ENCODE measurements around the gene ARHGEF10L. TPM values are rescaled to one million over a fixed set of nuclear protein-coding genes. Genes with fewer than 3 reads are reported as not detected.

ARHGEF10L gene
- polyA plus RNA-seq, 2 donors = 39.1 to 64.4 TPM

GRCh38 chr1:17633654-17634053 lies 94.2 kb downstream of the ARHGEF10L start:
- H3K9me3 ChIP-seq (ENCODE audit: control insufficient read depth in 2 of 2, insufficient read depth in 1 of 2, low read depth in 1 of 2, low read length in 1 of 2) = no peaks in the 10 kb centered on the region
- H3K27me3 ChIP-seq (ENCODE audit: control insufficient read depth in 1 of 2, insufficient read depth in 2 of 2, low read length in 2 of 2) = no peaks in the 10 kb centered on the region
- 67 to 72% methylated on average over 8 of the region's 8 CpGs for WGBS, 2 donors
- no peak overlapping the region for H3K27ac ChIP-seq (ENCODE audit: low read depth in 2 of 2, low read length in 1 of 2)
- H3K4me1 ChIP-seq (ENCODE audit: control insufficient read depth in 2 of 2, insufficient read depth in 2 of 2, low read length in 1 of 2) = peaks cover 0 to 5% of the 10 kb centered on the region in 2 donors
- H3K4me3 ChIP-seq (ENCODE audit: low read depth in 1 of 2, low read length in 2 of 2) = no peak overlapping the region
- H3K36me3 ChIP-seq (ENCODE audit: control insufficient read depth in 2 of 2, insufficient read depth in 2 of 2, low read length in 1 of 2) = peaks cover 6 to 64% of the 10 kb centered on the region in 2 donors

- Histone ChIP-seq H3K4me1 (ENCODE audit: control insufficient read depth in 2 of 2, insufficient read depth in 2 of 2, low read length in 1 of 2) (no peaks in the 10 kb centered on the region), H3K27ac (ENCODE audit: low read depth in 2 of 2, low read length in 1 of 2) (no peak overlapping the region), H3K27me3 (ENCODE audit: control insufficient read depth in 1 of 2, insufficient read depth in 2 of 2, low read length in 2 of 2) (no peaks in the 10 kb centered on the region), H3K9me3 (ENCODE audit: control insufficient read depth in 2 of 2, insufficient read depth in 1 of 2, low read depth in 1 of 2, low read length in 1 of 2) (no peaks in the 10 kb centered on the region), H3K4me3 (ENCODE audit: low read depth in 1 of 2, low read length in 2 of 2) (no peak overlapping the region), H3K36me3 (ENCODE audit: control insufficient read depth in 2 of 2, insufficient read depth in 2 of 2, low read length in 1 of 2) (peaks cover 6 to 69% of the 10 kb centered on the region in 2 donors)
- WGBS, 2 donors = 77 to 86% methylated on average over 5 of the region's 5 CpGs
Measured at GRCh38 chr1:17635276-17635675, 95.8 kb downstream of the ARHGEF10L start.

- H3K36me3 ChIP-seq (ENCODE audit: control insufficient read depth in 2 of 2, insufficient read depth in 2 of 2, low read length in 1 of 2) = peaks cover 6 to 66% of the 10 kb centered on the region in 2 donors
- H3K4me3 ChIP-seq (ENCODE audit: low read depth in 1 of 2, low read length in 2 of 2) = no peak overlapping the region
- H3K27me3 ChIP-seq (ENCODE audit: control insufficient read depth in 1 of 2, insufficient read depth in 2 of 2, low read length in 2 of 2) = no peaks in the 10 kb centered on the region
- 78 to 88% methylated on average over 9 of the region's 9 CpGs for WGBS, 2 donors
- no peaks in the 10 kb centered on the region for H3K9me3 ChIP-seq (ENCODE audit: control insufficient read depth in 2 of 2, insufficient read depth in 1 of 2, low read depth in 1 of 2, low read length in 1 of 2)
- H3K27ac ChIP-seq (ENCODE audit: low read depth in 2 of 2, low read length in 1 of 2) = no peak overlapping the region
- no peaks in the 10 kb centered on the region for H3K4me1 ChIP-seq (ENCODE audit: control insufficient read depth in 2 of 2, insufficient read depth in 2 of 2, low read length in 1 of 2)
Measured at GRCh38 chr1:17635811-17636210, 96.3 kb downstream of the ARHGEF10L start.

GRCh38 chr1:17636612-17637011 lies 97.1 kb downstream of the ARHGEF10L start:
- WGBS, 2 donors = 78 to 86% methylated on average over 3 of the region's 3 CpGs
- Histone ChIP-seq H3K27me3 (ENCODE audit: control insufficient read depth in 1 of 2, insufficient read depth in 2 of 2, low read length in 2 of 2) (no peaks in the 10 kb centered on the region), H3K4me3 (ENCODE audit: low read depth in 1 of 2, low read length in 2 of 2) (no peak overlapping the region), H3K9me3 (ENCODE audit: control insufficient read depth in 2 of 2, insufficient read depth in 1 of 2, low read depth in 1 of 2, low read length in 1 of 2) (no peaks in the 10 kb centered on the region), H3K4me1 (ENCODE audit: control insufficient read depth in 2 of 2, insufficient read depth in 2 of 2, low read length in 1 of 2) (no peaks in the 10 kb centered on the region), H3K27ac (ENCODE audit: low read depth in 2 of 2, low read length in 1 of 2) (no peak overlapping the region), H3K36me3 (ENCODE audit: control insufficient read depth in 2 of 2, insufficient read depth in 2 of 2, low read length in 1 of 2) (peaks cover 6 to 63% of the 10 kb centered on the region in 2 donors)

- H3K36me3 ChIP-seq (ENCODE audit: control insufficient read depth in 2 of 2, insufficient read depth in 2 of 2, low read length in 1 of 2) = peaks cover 6 to 58% of the 10 kb centered on the region in 2 donors
- no peaks in the 10 kb centered on the region for H3K4me1 ChIP-seq (ENCODE audit: control insufficient read depth in 2 of 2, insufficient read depth in 2 of 2, low read length in 1 of 2)
- 84 to 91% methylated on average over 4 of the region's 4 CpGs for WGBS, 2 donors
- H3K27ac ChIP-seq (ENCODE audit: low read depth in 2 of 2, low read length in 1 of 2) = no peak overlapping the region
- H3K27me3 ChIP-seq (ENCODE audit: control insufficient read depth in 1 of 2, insufficient read depth in 2 of 2, low read length in 2 of 2) = no peaks in the 10 kb centered on the region
- H3K9me3 ChIP-seq (ENCODE audit: control insufficient read depth in 2 of 2, insufficient read depth in 1 of 2, low read depth in 1 of 2, low read length in 1 of 2) = no peaks in the 10 kb centered on the region
- H3K4me3 ChIP-seq (ENCODE audit: low read depth in 1 of 2, low read length in 2 of 2) = no peak overlapping the region
Measured at GRCh38 chr1:17637055-17637454, 97.6 kb downstream of the ARHGEF10L start.

- Histone ChIP-seq H3K27ac (ENCODE audit: low read depth in 2 of 2, low read length in 1 of 2) (no peak overlapping the region), H3K36me3 (ENCODE audit: control insufficient read depth in 2 of 2, insufficient read depth in 2 of 2, low read length in 1 of 2) (peaks cover 8 to 56% of the 10 kb centered on the region in 2 donors)
Measured at GRCh38 chr1:17639703-17640340, 100.3 kb downstream of the ARHGEF10L start.

GRCh38 chr1:17640393-17640792 lies 100.9 kb downstream of the ARHGEF10L start:
- H3K9me3 ChIP-seq (ENCODE audit: control insufficient read depth in 2 of 2, insufficient read depth in 1 of 2, low read depth in 1 of 2, low read length in 1 of 2) = no peaks in the 10 kb centered on the region
- H3K4me3 ChIP-seq (ENCODE audit: low read depth in 1 of 2, low read length in 2 of 2) = no peak overlapping the region
- H3K36me3 ChIP-seq (ENCODE audit: control insufficient read depth in 2 of 2, insufficient read depth in 2 of 2, low read length in 1 of 2) = peaks cover 8 to 56% of the 10 kb centered on the region in 2 donors
- no peak overlapping the region for H3K27ac ChIP-seq (ENCODE audit: low read depth in 2 of 2, low read length in 1 of 2)
- no peaks in the 10 kb centered on the region for H3K27me3 ChIP-seq (ENCODE audit: control insufficient read depth in 1 of 2, insufficient read depth in 2 of 2, low read length in 2 of 2)
- WGBS, 2 donors = 79 to 84% methylated on average over 5 of the region's 5 CpGs
- no peaks in the 10 kb centered on the region for H3K4me1 ChIP-seq (ENCODE audit: control insufficient read depth in 2 of 2, insufficient read depth in 2 of 2, low read length in 1 of 2)

More at GRCh38 chr1:17639703-17640340, 100.3 kb downstream of the ARHGEF10L start:
- no peaks in the 10 kb centered on the region for H3K9me3 ChIP-seq (ENCODE audit: control insufficient read depth in 2 of 2, insufficient read depth in 1 of 2, low read depth in 1 of 2, low read length in 1 of 2)
- no peaks in the 10 kb centered on the region for H3K27me3 ChIP-seq (ENCODE audit: control insufficient read depth in 1 of 2, insufficient read depth in 2 of 2, low read length in 2 of 2)
- H3K4me3 ChIP-seq (ENCODE audit: low read depth in 1 of 2, low read length in 2 of 2) = no peak overlapping the region
- no peaks in the 10 kb centered on the region for H3K4me1 ChIP-seq (ENCODE audit: control insufficient read depth in 2 of 2, insufficient read depth in 2 of 2, low read length in 1 of 2)
- WGBS, 2 donors = 84 to 85% methylated on average over 14 of the region's 14 CpGs

GRCh38 chr1:17640975-17641374 lies 101.5 kb downstream of the ARHGEF10L start:
- Histone ChIP-seq H3K4me3 (ENCODE audit: low read depth in 1 of 2, low read length in 2 of 2) (no peak overlapping the region), H3K27ac (ENCODE audit: low read depth in 2 of 2, low read length in 1 of 2) (no peak overlapping the region), H3K9me3 (ENCODE audit: control insufficient read depth in 2 of 2, insufficient read depth in 1 of 2, low read depth in 1 of 2, low read length in 1 of 2) (no peaks in the 10 kb centered on the region), H3K4me1 (ENCODE audit: control insufficient read depth in 2 of 2, insufficient read depth in 2 of 2, low read length in 1 of 2) (no peaks in the 10 kb centered on the region), H3K27me3 (ENCODE audit: control insufficient read depth in 1 of 2, insufficient read depth in 2 of 2, low read length in 2 of 2) (no peaks in the 10 kb centered on the region), H3K36me3 (ENCODE audit: control insufficient read depth in 2 of 2, insufficient read depth in 2 of 2, low read length in 1 of 2) (peaks cover 8 to 55% of the 10 kb centered on the region in 2 donors)
- 86 to 92% methylated on average over 8 of the region's 8 CpGs for WGBS, 2 donors

GRCh38 chr1:17642169-17642568 lies 102.7 kb downstream of the ARHGEF10L start:
- no peak overlapping the region for H3K27ac ChIP-seq (ENCODE audit: low read depth in 2 of 2, low read length in 1 of 2)
- H3K36me3 ChIP-seq (ENCODE audit: control insufficient read depth in 2 of 2, insufficient read depth in 2 of 2, low read length in 1 of 2) = peaks cover 8 to 55% of the 10 kb centered on the region in 2 donors
- 81 to 86% methylated on average over 5 of the region's 5 CpGs for WGBS, 2 donors
- no peaks in the 10 kb centered on the region for H3K4me1 ChIP-seq (ENCODE audit: control insufficient read depth in 2 of 2, insufficient read depth in 2 of 2, low read length in 1 of 2)
- no peaks in the 10 kb centered on the region for H3K9me3 ChIP-seq (ENCODE audit: control insufficient read depth in 2 of 2, insufficient read depth in 1 of 2, low read depth in 1 of 2, low read length in 1 of 2)
- H3K27me3 ChIP-seq (ENCODE audit: control insufficient read depth in 1 of 2, insufficient read depth in 2 of 2, low read length in 2 of 2) = no peaks in the 10 kb centered on the region
- H3K4me3 ChIP-seq (ENCODE audit: low read depth in 1 of 2, low read length in 2 of 2) = no peak overlapping the region

GRCh38 chr1:17642943-17643342 lies 103.4 kb downstream of the ARHGEF10L start:
- H3K9me3 ChIP-seq (ENCODE audit: control insufficient read depth in 2 of 2, insufficient read depth in 1 of 2, low read depth in 1 of 2, low read length in 1 of 2) = no peaks in the 10 kb centered on the region
- 78 to 84% methylated on average over 3 of the region's 3 CpGs for WGBS, 2 donors
- H3K36me3 ChIP-seq (ENCODE audit: control insufficient read depth in 2 of 2, insufficient read depth in 2 of 2, low read length in 1 of 2) = peaks cover 8 to 51% of the 10 kb centered on the region in 2 donors
- H3K27ac ChIP-seq (ENCODE audit: low read depth in 2 of 2, low read length in 1 of 2) = no peak overlapping the region
- no peaks in the 10 kb centered on the region for H3K27me3 ChIP-seq (ENCODE audit: control insufficient read depth in 1 of 2, insufficient read depth in 2 of 2, low read length in 2 of 2)
- H3K4me1 ChIP-seq (ENCODE audit: control insufficient read depth in 2 of 2, insufficient read depth in 2 of 2, low read length in 1 of 2) = no peaks in the 10 kb centered on the region
- H3K4me3 ChIP-seq (ENCODE audit: low read depth in 1 of 2, low read length in 2 of 2) = no peak overlapping the region

All from esophagus (tissue), 2 donors.